ENCODE measurements around the gene CLUH. TPM values are rescaled to one million over a fixed set of nuclear protein-coding genes. Genes with fewer than 3 reads are reported as not detected.

CLUH gene
- total RNA-seq (100 to 1,000 TPM in 3 of 4 donors, 10 to 100 TPM in 1; 90.4 to 121 (median 106) TPM), polyA plus RNA-seq (79.0 TPM)
- long read RNA-seq, donor 1, partial matches to known transcripts, result 271 of 287 reads
- long read RNA-seq, donor 1, other reads (novel, unspliced or antisense), result 16 of 287 reads
- long read RNA-seq, donor 2, partial matches to known transcripts, result 105 of 131 reads
- long read RNA-seq, donor 2, other reads (novel, unspliced or antisense), result 26 of 131 reads
- long read RNA-seq, donor 3, partial matches to known transcripts, result 291 of 325 reads
- long read RNA-seq, donor 3, other reads (novel, unspliced or antisense), result 34 of 325 reads
- long read RNA-seq, donor 4, partial matches to known transcripts, result 72 of 100 reads
- long read RNA-seq, donor 4, other reads (novel, unspliced or antisense), result 28 of 100 reads

- H3K4me3 ChIP-seq (ENCODE audit: low read length), result peak within 1 kb of the TSS; percentile 86
- no peaks in the 10 kb centered on the region for H3K9me3 ChIP-seq (ENCODE audit: control insufficient read depth, low read length)
- H3K27me3 ChIP-seq (ENCODE audit: control insufficient read depth, insufficient read depth), result no peaks in the 10 kb centered on the region
- H3K27ac ChIP-seq (ENCODE audit: low read length), result peak within 1 kb of the TSS; percentile 66
- intact Hi-C loops (cut with DNase I), result no loop called here
- WGBS, result 1% methylated on average over 76 of the region's 76 CpGs
- ATAC-seq (peak; percentile 91 to 93), DNase-seq (peak; percentile 97 to 99 (median 99))
- peaks cover 7% of the 10 kb centered on the region for H3K4me1 ChIP-seq (ENCODE audit: control insufficient read depth, insufficient read depth, low read length)
These were observed at the start of gene CLUH for GRCh38 chr17:2711608-2712299. TSS of gene CLUH (minus strand) at chr17:2711764. CDS start at chr17:2711661, 103 bp downstream.

- Histone ChIP-seq H3K27me3 (ENCODE audit: control insufficient read depth, insufficient read depth) (no peaks in the 10 kb centered on the region), H3K9me3 (ENCODE audit: control insufficient read depth, low read length) (no peaks in the 10 kb centered on the region), H3K4me3 (ENCODE audit: low read length) (no peak overlapping the region), H3K27ac (ENCODE audit: low read length) (no peak overlapping the region), H3K4me1 (ENCODE audit: control insufficient read depth, insufficient read depth, low read length) (no peaks in the 10 kb centered on the region)
- 75% methylated on average over 4 of the region's 4 CpGs for WGBS
- intact Hi-C loops (cut with DNase I), result no loop called here
- ATAC-seq (no peak), DNase-seq (no peak)
These were observed 47.3 kb upstream of the CLUH start for GRCh38 chr17:2758870-2759269.

- H3K4me1 ChIP-seq (ENCODE audit: control insufficient read depth, insufficient read depth, low read length), result no peaks in the 10 kb centered on the region
- H3K27me3 ChIP-seq (ENCODE audit: control insufficient read depth, insufficient read depth), result no peaks in the 10 kb centered on the region
- intact Hi-C loops (cut with DNase I), result no loop called here
- H3K9me3 ChIP-seq (ENCODE audit: control insufficient read depth, low read length), result no peaks in the 10 kb centered on the region
- DNase-seq (peak in 1 of 3 donors; percentile 64), ATAC-seq (peak; percentile 49 to 59)
- peak overlapping the region; percentile 45 for H3K4me3 ChIP-seq (ENCODE audit: low read length)
- no peak overlapping the region for H3K27ac ChIP-seq (ENCODE audit: low read length)
- WGBS, result 1% methylated on average over 46 of the region's 46 CpGs
These were observed 44.5 kb upstream of the CLUH start for GRCh38 chr17:2755891-2756724.

GRCh38 chr17:2751491-2751890, 39.9 kb upstream of the CLUH start:
- no peak overlapping the region for H3K27ac ChIP-seq (ENCODE audit: low read length)
- DNase-seq, result no peak
- no peak for ATAC-seq
- no peak overlapping the region for H3K4me3 ChIP-seq (ENCODE audit: low read length)
- H3K9me3 ChIP-seq (ENCODE audit: control insufficient read depth, low read length), result no peaks in the 10 kb centered on the region
- no peaks in the 10 kb centered on the region for H3K4me1 ChIP-seq (ENCODE audit: control insufficient read depth, insufficient read depth, low read length)
- H3K27me3 ChIP-seq (ENCODE audit: control insufficient read depth, insufficient read depth), result no peaks in the 10 kb centered on the region
- WGBS, result 63% methylated on average over 2 of the region's 2 CpGs
- intact Hi-C loops (cut with DNase I), result no loop called here

GRCh38 chr17:2750721-2751120, 39.2 kb upstream of the CLUH start:
- Histone ChIP-seq H3K4me1 (ENCODE audit: control insufficient read depth, insufficient read depth, low read length) (no peaks in the 10 kb centered on the region), H3K27ac (ENCODE audit: low read length) (no peak overlapping the region), H3K27me3 (ENCODE audit: control insufficient read depth, insufficient read depth) (no peaks in the 10 kb centered on the region), H3K9me3 (ENCODE audit: control insufficient read depth, low read length) (no peaks in the 10 kb centered on the region), H3K4me3 (ENCODE audit: low read length) (no peak overlapping the region)
- 88% methylated on average over 2 of the region's 2 CpGs for WGBS
- DNase-seq, result no peak
- intact Hi-C loops (cut with DNase I), result no loop called here
- no peak for ATAC-seq

- Histone ChIP-seq H3K27me3 (ENCODE audit: control insufficient read depth, insufficient read depth) (no peaks in the 10 kb centered on the region), H3K9me3 (ENCODE audit: control insufficient read depth, low read length) (no peaks in the 10 kb centered on the region), H3K4me1 (ENCODE audit: control insufficient read depth, insufficient read depth, low read length) (no peaks in the 10 kb centered on the region), H3K4me3 (ENCODE audit: low read length) (peak overlapping the region; percentile 36), H3K27ac (ENCODE audit: low read length) (no peak overlapping the region)
- WGBS, result 1% methylated on average over 35 of the region's 35 CpGs
- ATAC-seq, result peak; percentile 93 to 95
- intact Hi-C loops (cut with DNase I), result no loop called here
- peak; percentile 69 to 90 (median 90) for DNase-seq
These were observed 38.2 kb upstream of the CLUH start for GRCh38 chr17:2749784-2750181.

- peak in 1 of 3 donors; percentile 51 for DNase-seq
- Histone ChIP-seq H3K4me3 (ENCODE audit: low read length) (peak within 1 kb of the TSS; percentile 36), H3K4me1 (ENCODE audit: control insufficient read depth, insufficient read depth, low read length) (no peaks in the 10 kb centered on the region), H3K9me3 (ENCODE audit: control insufficient read depth, low read length) (no peaks in the 10 kb centered on the region), H3K27me3 (ENCODE audit: control insufficient read depth, insufficient read depth) (no peaks in the 10 kb centered on the region), H3K27ac (ENCODE audit: low read length) (no peak within 1 kb of the TSS)
- intact Hi-C loops (cut with DNase I), result no loop called here
- no peak for ATAC-seq
- WGBS, result 4% methylated on average over 76 of the region's 76 CpGs
These were observed 37.7 kb upstream of the CLUH start, which contains the start of gene CCDC92B for GRCh38 chr17:2749058-2749783. TSS of gene CCDC92B (minus strand) at chr17:2749652. CDS start at chr17:2735145, 14,507 bp downstream.

GRCh38 chr17:2745317-2746037, 33.9 kb upstream of the CLUH start:
- H3K4me3 ChIP-seq (ENCODE audit: low read length), result no peak overlapping the region
- H3K4me1 ChIP-seq (ENCODE audit: control insufficient read depth, insufficient read depth, low read length), result no peaks in the 10 kb centered on the region
- DNase-seq (peak in 2 of 3 donors; percentile 74 to 80), ATAC-seq (peak; percentile 28 to 63)
- H3K27me3 ChIP-seq (ENCODE audit: control insufficient read depth, insufficient read depth), result no peaks in the 10 kb centered on the region
- intact Hi-C loops (cut with DNase I), result no loop called here
- WGBS, result 25% methylated on average over 11 of the region's 11 CpGs
- H3K9me3 ChIP-seq (ENCODE audit: control insufficient read depth, low read length), result no peaks in the 10 kb centered on the region
- H3K27ac ChIP-seq (ENCODE audit: low read length), result no peak overlapping the region

- no peak for ATAC-seq
- DNase-seq, result no peak
- no peak overlapping the region for H3K27ac ChIP-seq (ENCODE audit: low read length)
- H3K4me3 ChIP-seq (ENCODE audit: low read length), result no peak overlapping the region
- H3K27me3 ChIP-seq (ENCODE audit: control insufficient read depth, insufficient read depth), result no peaks in the 10 kb centered on the region
- H3K4me1 ChIP-seq (ENCODE audit: control insufficient read depth, insufficient read depth, low read length), result no peaks in the 10 kb centered on the region
- intact Hi-C loops (cut with DNase I), result no loop called here
- 93% methylated on average over 15 of the region's 15 CpGs for WGBS
- no peaks in the 10 kb centered on the region for H3K9me3 ChIP-seq (ENCODE audit: control insufficient read depth, low read length)
These were observed 26.1 kb upstream of the CLUH start for GRCh38 chr17:2737693-2738092.

GRCh38 chr17:2736956-2737355, 25.4 kb upstream of the CLUH start:
- no peaks in the 10 kb centered on the region for H3K27me3 ChIP-seq (ENCODE audit: control insufficient read depth, insufficient read depth)
- intact Hi-C loops (cut with DNase I), result no loop called here
- DNase-seq (peak in 1 of 3 donors; percentile 43), ATAC-seq (no peak)
- no peaks in the 10 kb centered on the region for H3K4me1 ChIP-seq (ENCODE audit: control insufficient read depth, insufficient read depth, low read length)
- no peak overlapping the region for H3K27ac ChIP-seq (ENCODE audit: low read length)
- no peaks in the 10 kb centered on the region for H3K9me3 ChIP-seq (ENCODE audit: control insufficient read depth, low read length)
- WGBS, result 55% methylated on average over 3 of the region's 3 CpGs
- no peak overlapping the region for H3K4me3 ChIP-seq (ENCODE audit: low read length)

All from right cardiac atrium (tissue), 5 donors.